ENCODE measurements around the gene CD300E.

GRCh38 chr17:74606050-74606449, 17.5 kb downstream of the CD300E start:
- no peak for TF ChIP-seq POLR2AphosphoS5 (IDR thresholded peaks at IDR 0.05; ENCODE audit: low read depth, low read length)
- TF ChIP-seq CTCF (IDR thresholded peaks at IDR 0.05 in 2 of 3, conservative IDR thresholded peaks at IDR 0.05 in 1 of 3; ENCODE audit: borderline replicate concordance in 1 of 3, insufficient read depth in 1 of 3, low read depth in 2 of 3, low read length in 2 of 3) = no peak
- no peak for TF ChIP-seq SP1 (IDR thresholded peaks at IDR 0.05; ENCODE audit: low read depth)
- TF ChIP-seq POLR2A (IDR thresholded peaks at IDR 0.05; ENCODE audit: borderline replicate concordance, extremely low read depth, insufficient read depth, insufficient read length) = no peak
- TF ChIP-seq EZH2phosphoT487 (IDR thresholded peaks at IDR 0.05; ENCODE audit: borderline replicate concordance) = no peak
- TF ChIP-seq RAD21 (IDR thresholded peaks at IDR 0.05; ENCODE audit: low read depth) = no peak
- no peak for TF ChIP-seq EZH2 (IDR thresholded peaks at IDR 0.05)
- no peak for TF ChIP-seq SIN3A (IDR thresholded peaks at IDR 0.05; ENCODE audit: low read depth)
- no peak for TF ChIP-seq TCF7L2 (IDR thresholded peaks at IDR 0.05; ENCODE audit: borderline replicate concordance, extremely low read depth, insufficient read depth, insufficient read length)
- no peak for TF ChIP-seq YY1 (IDR thresholded peaks at IDR 0.05; ENCODE audit: extremely low read depth, insufficient replicate concordance, low read depth, low read length)
- no peak for TF ChIP-seq REST (IDR thresholded peaks at IDR 0.05; ENCODE audit: low read depth)
- TF ChIP-seq JUND (IDR thresholded peaks at IDR 0.05) = no peak

Measured in HCT116 (cell line).